ENCODE measurements around the gene SCUBE1.

The SCUBE1 gene

GRCh38 chr22:43227239-43227630 lies 115.9 kb downstream of the SCUBE1 start:
- H3K9me3 ChIP-seq (ENCODE audit: insufficient read depth, low read depth, low read length): no peaks in the 10 kb centered on the region
- H3K4me2 ChIP-seq (ENCODE audit: low read depth, low read length, poor library complexity, severe bottlenecking): no peak overlapping the region
- no peaks in the 10 kb centered on the region for H3K36me3 ChIP-seq (ENCODE audit: insufficient read depth, low read length)
- no peak for TF ChIP-seq EZH2phosphoT487 (IDR thresholded peaks at IDR 0.05; ENCODE audit: borderline replicate concordance)
- TF ChIP-seq, protein P1, sequence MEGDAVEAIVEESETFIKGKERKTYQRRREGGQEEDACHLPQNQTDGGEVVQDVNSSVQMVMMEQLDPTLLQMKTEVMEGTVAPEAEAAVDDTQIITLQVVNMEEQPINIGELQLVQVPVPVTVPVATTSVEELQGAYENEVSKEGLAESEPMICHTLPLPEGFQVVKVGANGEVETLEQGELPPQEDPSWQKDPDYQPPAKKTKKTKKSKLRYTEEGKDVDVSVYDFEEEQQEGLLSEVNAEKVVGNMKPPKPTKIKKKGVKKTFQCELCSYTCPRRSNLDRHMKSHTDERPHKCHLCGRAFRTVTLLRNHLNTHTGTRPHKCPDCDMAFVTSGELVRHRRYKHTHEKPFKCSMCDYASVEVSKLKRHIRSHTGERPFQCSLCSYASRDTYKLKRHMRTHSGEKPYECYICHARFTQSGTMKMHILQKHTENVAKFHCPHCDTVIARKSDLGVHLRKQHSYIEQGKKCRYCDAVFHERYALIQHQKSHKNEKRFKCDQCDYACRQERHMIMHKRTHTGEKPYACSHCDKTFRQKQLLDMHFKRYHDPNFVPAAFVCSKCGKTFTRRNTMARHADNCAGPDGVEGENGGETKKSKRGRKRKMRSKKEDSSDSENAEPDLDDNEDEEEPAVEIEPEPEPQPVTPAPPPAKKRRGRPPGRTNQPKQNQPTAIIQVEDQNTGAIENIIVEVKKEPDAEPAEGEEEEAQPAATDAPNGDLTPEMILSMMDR (conservative IDR thresholded peaks at IDR 0.05; ENCODE audit: low read length): no peak
- no peaks in the 10 kb centered on the region for H3F3A ChIP-seq (ENCODE audit: low read depth)
- H3K9ac ChIP-seq (ENCODE audit: low read depth, low read length, poor library complexity, severe bottlenecking): no peak overlapping the region
- H2AFZ ChIP-seq (ENCODE audit: low read length): no peak overlapping the region
- H3K4me1 ChIP-seq (ENCODE audit: insufficient read depth, low read length, poor library complexity, severe bottlenecking): peaks cover 6% of the 10 kb centered on the region
- H4K20me1 ChIP-seq (ENCODE audit: insufficient read depth, low read length, poor library complexity, severe bottlenecking): no peaks in the 10 kb centered on the region
- no peaks in the 10 kb centered on the region for H3K79me2 ChIP-seq (ENCODE audit: insufficient read depth, low read length)
- H3K27me3 ChIP-seq (ENCODE audit: insufficient read depth, low read length, poor library complexity, severe bottlenecking): no peaks in the 10 kb centered on the region
- H3K4me3 ChIP-seq (ENCODE audit: low read length, poor library complexity, severe bottlenecking): no peak overlapping the region
- no peaks in the 10 kb centered on the region for H3K9me2 ChIP-seq (replicated peaks; ENCODE audit: low read depth, low read length)

DNA sequence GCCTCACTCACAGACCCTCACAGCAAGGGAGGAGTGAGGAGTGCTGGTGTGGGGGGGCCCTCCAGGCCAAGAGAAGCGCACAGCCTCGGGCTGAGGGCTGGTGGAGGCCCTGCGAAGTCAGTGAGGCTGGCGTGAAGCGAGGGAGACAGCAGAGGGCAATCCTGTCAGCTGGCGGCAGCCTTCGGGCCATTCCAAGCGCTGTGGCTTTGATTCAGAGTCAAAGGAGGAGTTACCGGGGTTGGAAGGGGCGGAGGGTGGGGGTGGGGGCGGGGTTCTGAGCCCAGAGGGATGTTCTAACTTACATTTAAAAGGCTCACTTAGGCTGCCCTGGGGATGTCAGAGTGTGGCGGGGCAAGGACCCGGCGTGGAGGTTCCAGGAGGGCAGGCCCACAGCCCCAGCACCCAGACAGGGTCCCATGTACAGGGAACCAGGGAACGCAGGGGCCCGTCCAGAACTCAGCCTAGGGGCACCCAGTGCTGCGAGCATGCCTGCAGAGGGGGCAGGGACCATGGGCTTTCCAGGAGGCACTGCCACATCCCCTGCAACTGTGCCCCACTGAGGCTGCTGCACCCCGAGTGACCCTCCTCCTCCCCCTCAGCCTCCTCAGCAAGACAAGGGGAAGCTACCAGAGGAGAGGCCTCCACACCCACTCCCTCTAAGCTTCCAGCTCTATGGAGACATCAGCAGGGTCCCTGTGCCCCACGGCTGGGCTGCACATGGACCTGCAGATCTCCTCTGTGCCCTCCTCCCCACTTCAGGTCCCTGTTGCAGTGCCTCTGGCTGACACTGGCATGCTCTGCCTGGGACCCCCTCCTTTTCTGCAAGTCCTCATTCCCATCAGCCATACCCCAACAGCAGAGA lies 116.6 kb downstream of the SCUBE1 start:
- H3K9ac ChIP-seq (ENCODE audit: low read depth, low read length, poor library complexity, severe bottlenecking): no peak overlapping the region
- no peaks in the 10 kb centered on the region for H4K20me1 ChIP-seq (ENCODE audit: insufficient read depth, low read length, poor library complexity, severe bottlenecking)
- no peaks in the 10 kb centered on the region for H3K79me2 ChIP-seq (ENCODE audit: insufficient read depth, low read length)
- no peaks in the 10 kb centered on the region for H3F3A ChIP-seq (ENCODE audit: low read depth)
- no peaks in the 10 kb centered on the region for H3K27me3 ChIP-seq (ENCODE audit: insufficient read depth, low read length, poor library complexity, severe bottlenecking)
- H3K9me3 ChIP-seq (ENCODE audit: insufficient read depth, low read depth, low read length): no peaks in the 10 kb centered on the region
- no peak overlapping the region for H2AFZ ChIP-seq (ENCODE audit: low read length)
- no peak overlapping the region for H3K4me3 ChIP-seq (ENCODE audit: low read length, poor library complexity, severe bottlenecking)
- H3K9me2 ChIP-seq (replicated peaks; ENCODE audit: low read depth, low read length): no peaks in the 10 kb centered on the region
- H3K36me3 ChIP-seq (ENCODE audit: insufficient read depth, low read length): no peaks in the 10 kb centered on the region
- TF ChIP-seq EZH2phosphoT487 (IDR thresholded peaks at IDR 0.05; ENCODE audit: borderline replicate concordance): no peak
- TF ChIP-seq, protein P1 (conservative IDR thresholded peaks at IDR 0.05; ENCODE audit: low read length): no peak
- no peak overlapping the region for H3K4me2 ChIP-seq (ENCODE audit: low read depth, low read length, poor library complexity, severe bottlenecking)
- H3K4me1 ChIP-seq (ENCODE audit: insufficient read depth, low read length, poor library complexity, severe bottlenecking): peaks cover 6% of the 10 kb centered on the region

GRCh38 chr22:43225609-43226008 lies 117.6 kb downstream of the SCUBE1 start:
- H3K36me3 ChIP-seq (ENCODE audit: insufficient read depth, low read length): no peaks in the 10 kb centered on the region
- no peaks in the 10 kb centered on the region for H3F3A ChIP-seq (ENCODE audit: low read depth)
- H3K79me2 ChIP-seq (ENCODE audit: insufficient read depth, low read length): no peaks in the 10 kb centered on the region
- H3K9ac ChIP-seq (ENCODE audit: low read depth, low read length, poor library complexity, severe bottlenecking): no peak overlapping the region
- no peak overlapping the region for H2AFZ ChIP-seq (ENCODE audit: low read length)
- H3K27me3 ChIP-seq (ENCODE audit: insufficient read depth, low read length, poor library complexity, severe bottlenecking): no peaks in the 10 kb centered on the region
- H3K9me2 ChIP-seq (replicated peaks; ENCODE audit: low read depth, low read length): no peaks in the 10 kb centered on the region
- no peak overlapping the region for H3K4me3 ChIP-seq (ENCODE audit: low read length, poor library complexity, severe bottlenecking)
- no peaks in the 10 kb centered on the region for H3K9me3 ChIP-seq (ENCODE audit: insufficient read depth, low read depth, low read length)
- H3K4me1 ChIP-seq (ENCODE audit: insufficient read depth, low read length, poor library complexity, severe bottlenecking): peaks cover under 1% of the 10 kb centered on the region
- H4K20me1 ChIP-seq (ENCODE audit: insufficient read depth, low read length, poor library complexity, severe bottlenecking): no peaks in the 10 kb centered on the region
- TF ChIP-seq EZH2phosphoT487 (IDR thresholded peaks at IDR 0.05; ENCODE audit: borderline replicate concordance): no peak
- TF ChIP-seq, protein P1 (conservative IDR thresholded peaks at IDR 0.05; ENCODE audit: low read length): no peak
- no peak overlapping the region for H3K4me2 ChIP-seq (ENCODE audit: low read depth, low read length, poor library complexity, severe bottlenecking)

All from Loucy (cell line).